Skeletal muscle tissue (tissue), 4 donors: Measurements from ENCODE around the gene CTXND2. TPM values are rescaled to one million over a fixed set of nuclear protein-coding genes. Genes with fewer than 3 reads are reported as not detected.
"Not testable (repeated sequence)": the region's sequence is repeated elsewhere in the genome, so short reads cannot be mapped to it uniquely, and the experiment has no call there.

Source experiments
- H3K27ac ChIP-seq: one replicate; pipeline ENCODE4 v1.7.0; 2013; ENCODE audit warnings: mild to moderate bottlenecking, low read depth, low read length, inconsistent platforms
- H3K27me3 ChIP-seq, 3 donors: one replicate each; pipeline ENCODE4 v1.7.0; 2013; ENCODE audit warnings: low read length in 3 of 3; ENCODE audit not compliant: control insufficient read depth in 3 of 3, insufficient read depth in 3 of 3
- H3K36me3 ChIP-seq, 3 donors: one replicate each; pipeline ENCODE4 v1.7.0; 2013; ENCODE audit warnings: low read length in 3 of 3; ENCODE audit not compliant: control insufficient read depth in 3 of 3, insufficient read depth in 3 of 3
- H3K4me1 ChIP-seq, 3 donors: one replicate each; pipeline ENCODE4 v1.7.0; 2013; ENCODE audit warnings: low read length in 3 of 3, mild to moderate bottlenecking in 3 of 3; ENCODE audit not compliant: control insufficient read depth in 3 of 3, insufficient read depth in 3 of 3
- H3K4me3 ChIP-seq, 3 donors: one replicate each; pipeline ENCODE4 v1.7.0; 2013; ENCODE audit warnings: low read length in 3 of 3
- H3K9ac ChIP-seq, 3 donors: one replicate each; pipeline ENCODE4 v1.7.0; 2013; ENCODE audit warnings: low read length in 3 of 3, mild to moderate bottlenecking in 3 of 3, moderate library complexity in 2 of 3, low read depth in 1 of 3
- H3K9me3 ChIP-seq, 3 donors: one replicate each; pipeline ENCODE4 v1.7.0; 2013; ENCODE audit warnings: low read length in 3 of 3; ENCODE audit not compliant: control insufficient read depth in 3 of 3
- total RNA-seq: library from RNA; depleted of rRNA; stranded (reverse); fragments of >200 nt; gene quantifications from one replicate; pipeline ENCODE4 v1.2.3, GENCODE V29; 2014
- donor health status: Osteomylitis.

CTXND2 gene
- total RNA-seq, 1 donor from 2014 or later = not detected

- H3K27me3 ChIP-seq = no peaks in the 10 kb centered on the region
These were observed 22.7 kb downstream of the CTXND2 start for GRCh38 chr1:150909585-150910180.

GRCh38 chr1:150912623-150913022, 25.7 kb downstream of the CTXND2 start:
- Histone ChIP-seq H3K27me3 (no peaks in the 10 kb centered on the region), H3K4me3 (no peak overlapping the region), H3K36me3 (no peaks in the 10 kb centered on the region), H3K27ac (no peak overlapping the region), H3K4me1 (no peaks in the 10 kb centered on the region), H3K9me3 (no peaks in the 10 kb centered on the region), H3K9ac (no peak overlapping the region)

More at GRCh38 chr1:150909585-150910180, 22.7 kb downstream of the CTXND2 start:
- Histone ChIP-seq H3K9me3 (no peaks in the 10 kb centered on the region), H3K27ac (no peak overlapping the region), H3K4me1 (no peaks in the 10 kb centered on the region), H3K9ac (no peak overlapping the region), H3K4me3 (no peak overlapping the region), H3K36me3 (no peaks in the 10 kb centered on the region)

GRCh38 chr1:150917387-150917786, 30.5 kb downstream of the CTXND2 start:
- H3K4me3 ChIP-seq = no peak overlapping the region
- no peaks in the 10 kb centered on the region for H3K27me3 ChIP-seq
- H3K9ac ChIP-seq = no peak overlapping the region
- H3K4me1 ChIP-seq = peaks cover 0 to 2% (median 0%) of the 10 kb centered on the region in 3 donors
- H3K9me3 ChIP-seq = no peaks in the 10 kb centered on the region
- no peak overlapping the region for H3K27ac ChIP-seq
- H3K36me3 ChIP-seq = no peaks in the 10 kb centered on the region

- H3K27ac ChIP-seq = no peak overlapping the region
- peaks cover under 1 to 1% (median 1%) of the 10 kb centered on the region in 3 donors for H3K36me3 ChIP-seq
- peak overlapping the region in 1 of 3 donors; percentile 29 for H3K9ac ChIP-seq
- no peaks in the 10 kb centered on the region for H3K9me3 ChIP-seq
- H3K4me1 ChIP-seq = peaks cover 4 to 10% (median 5%) of the 10 kb centered on the region in 3 donors
- H3K27me3 ChIP-seq = no peaks in the 10 kb centered on the region
- no peak overlapping the region for H3K4me3 ChIP-seq
These were observed 35.6 kb downstream of the CTXND2 start for GRCh38 chr1:150922519-150922975.

- Histone ChIP-seq H3K4me3 (no peak overlapping the region), H3K27ac (no peak overlapping the region), H3K9ac (no peak overlapping the region), H3K9me3 (no peaks in the 10 kb centered on the region), H3K27me3 (no peaks in the 10 kb centered on the region), H3K4me1 (peaks cover 4 to 10% (median 5%) of the 10 kb centered on the region in 3 donors), H3K36me3 (peaks cover 17 to 20% (median 18%) of the 10 kb centered on the region in 3 donors)
These were observed 38.1 kb downstream of the CTXND2 start for GRCh38 chr1:150925080-150925479.

GRCh38 chr1:150926097-150926741, 39.3 kb downstream of the CTXND2 start, which contains the start of gene SETDB1:
TSS of gene SETDB1 (plus strand) at chr1:150926363. CDS start at chr1:150927715, 1,352 bp downstream.
- no peaks in the 10 kb centered on the region for H3K27me3 ChIP-seq
- peaks cover 19 to 30% (median 24%) of the 10 kb centered on the region in 3 donors for H3K36me3 ChIP-seq
- no peaks in the 10 kb centered on the region for H3K9me3 ChIP-seq
- H3K4me3 ChIP-seq = peak within 1 kb of the TSS; percentile 82 to 84 (median 84)
- peaks cover 4 to 10% (median 5%) of the 10 kb centered on the region in 3 donors for H3K4me1 ChIP-seq
- H3K27ac ChIP-seq = peak within 1 kb of the TSS; percentile 86
- peak within 1 kb of the TSS; percentile 77 to 91 (median 81) for H3K9ac ChIP-seq

- Histone ChIP-seq H3K36me3 (peaks cover 22 to 39% (median 33%) of the 10 kb centered on the region in 3 donors), H3K27me3 (no peaks in the 10 kb centered on the region), H3K27ac (no peak overlapping the region), H3K4me3 (no peak overlapping the region), H3K9me3 (no peaks in the 10 kb centered on the region), H3K4me1 (peaks cover under 1 to 10% (median 4%) of the 10 kb centered on the region in 3 donors), H3K9ac (no peak overlapping the region)
These were observed 40.7 kb downstream of the CTXND2 start for GRCh38 chr1:150927624-150928023.

GRCh38 chr1:150928286-150928685, 41.4 kb downstream of the CTXND2 start:
- Histone ChIP-seq H3K4me1 (peaks cover 0 to 10% (median 4%) of the 10 kb centered on the region in 3 donors), H3K27ac (no peak overlapping the region), H3K9me3 (no peaks in the 10 kb centered on the region), H3K27me3 (no peaks in the 10 kb centered on the region), H3K9ac (no peak overlapping the region), H3K4me3 (no peak overlapping the region), H3K36me3 (peaks cover 26 to 42% (median 36%) of the 10 kb centered on the region in 3 donors)

GRCh38 chr1:150928775-150929174, 41.8 kb downstream of the CTXND2 start:
- not testable (repeated sequence) for H3K9me3 ChIP-seq, H3K27me3 ChIP-seq, H3K4me3 ChIP-seq, H3K27ac ChIP-seq, H3K9ac ChIP-seq
- peaks cover 26 to 44% (median 36%) of the 10 kb centered on the region in 3 donors for H3K36me3 ChIP-seq
- H3K4me1 ChIP-seq = peaks cover 0 to 10% (median 4%) of the 10 kb centered on the region in 3 donors

GRCh38 chr1:150931773-150932172, 44.8 kb downstream of the CTXND2 start:
- Histone ChIP-seq H3K27ac (no peak overlapping the region), H3K36me3 (peaks cover 26 to 45% (median 44%) of the 10 kb centered on the region in 3 donors), H3K9me3 (no peaks in the 10 kb centered on the region), H3K9ac (no peak overlapping the region), H3K27me3 (no peaks in the 10 kb centered on the region), H3K4me1 (peaks cover 0 to 7% (median 4%) of the 10 kb centered on the region in 3 donors), H3K4me3 (no peak overlapping the region)
